Measurements from ENCODE around the gene KIAA1755.

GRCh38 chr20:38194971-38195504, 65.5 kb downstream of the KIAA1755 start:
- TF ChIP-seq CTCF (IDR thresholded peaks at IDR 0.05; ENCODE audit: low read depth, low read length, poor library complexity, severe bottlenecking) (no peak), EZH2phosphoT487 (IDR thresholded peaks at IDR 0.05; ENCODE audit: borderline replicate concordance, low read length) (no peak)

Data from DOHH2 (cell line).